Renal cortical epithelial cell (primary cell): ENCODE data around the gene ITGB6. TPM values are rescaled to one million over a fixed set of nuclear protein-coding genes. Genes with fewer than 3 reads are reported as not detected.

ENCODE experiments used
- DNase-seq: peaks from one replicate; pipeline ENCODE4 v3.0.0-alpha.2; 2011; ENCODE audit warnings: low read depth
- total RNA-seq: library from RNA; depleted of rRNA; stranded (reverse); fragments of >200 nt; gene quantifications from 2 replicates; pipeline ENCODE4 v1.2.3, GENCODE V29; 2014

ITGB6 gene
- total RNA-seq, 1 donor from 2014 or later = 259 TPM

DNA sequence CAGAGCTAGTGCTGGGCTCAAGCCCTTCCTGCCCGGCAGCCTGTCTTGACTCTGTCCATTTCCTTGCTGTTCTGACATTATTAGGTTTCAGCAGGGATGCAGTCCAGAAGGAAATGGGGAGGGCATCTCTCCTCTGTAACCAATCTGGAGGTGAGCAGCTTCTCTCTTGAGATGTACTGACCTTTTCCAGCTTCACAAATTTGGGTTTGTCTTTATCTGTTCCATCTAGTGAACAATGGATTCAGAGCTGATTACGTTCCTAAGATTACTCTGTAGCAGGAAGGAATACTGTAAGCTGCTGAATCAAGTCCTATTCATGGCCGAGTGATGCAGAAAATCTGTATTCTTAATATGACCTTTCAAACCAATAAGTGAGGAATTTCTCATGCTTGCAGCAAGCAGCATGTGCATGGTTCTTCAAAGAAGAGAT is 148.7 kb downstream of the ITGB6 start:
- no peak for DNase-seq

DNA sequence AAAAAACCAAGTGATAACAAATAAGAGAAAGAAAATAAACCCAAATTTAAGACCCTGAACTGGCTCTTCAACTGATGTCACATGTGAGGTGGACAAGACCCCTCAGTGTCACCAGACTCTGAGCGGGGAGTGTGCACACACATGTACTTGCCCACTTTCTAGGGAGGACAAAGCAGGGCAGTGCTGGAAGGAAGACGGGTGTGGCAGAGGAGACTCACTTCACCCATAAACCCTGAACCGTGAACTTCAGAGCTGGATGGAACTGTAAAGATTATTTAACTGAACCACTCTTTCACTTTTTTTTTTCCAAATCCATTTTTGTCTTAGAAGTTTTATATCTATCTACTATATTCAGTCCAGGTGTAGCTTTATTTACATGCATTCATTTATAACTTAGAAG is 149.9 kb downstream of the ITGB6 start:
- DNase-seq = no peak

Other genes starting within 250 kb of the ITGB6 start
- gene PLA2R1, start 137.7 kb downstream of the ITGB6 start, total RNA-seq = 10.2 and 17.8 TPM in 2 replicates